Amniotic stem cell (primary cell): ENCODE measurements around the gene ZNF10.

Experiments used
- DNase-seq: peaks from one replicate; lab custom pipeline; 2025; lab: John Stamatoyannopoulos, UW

ZNF10 gene

DNA sequence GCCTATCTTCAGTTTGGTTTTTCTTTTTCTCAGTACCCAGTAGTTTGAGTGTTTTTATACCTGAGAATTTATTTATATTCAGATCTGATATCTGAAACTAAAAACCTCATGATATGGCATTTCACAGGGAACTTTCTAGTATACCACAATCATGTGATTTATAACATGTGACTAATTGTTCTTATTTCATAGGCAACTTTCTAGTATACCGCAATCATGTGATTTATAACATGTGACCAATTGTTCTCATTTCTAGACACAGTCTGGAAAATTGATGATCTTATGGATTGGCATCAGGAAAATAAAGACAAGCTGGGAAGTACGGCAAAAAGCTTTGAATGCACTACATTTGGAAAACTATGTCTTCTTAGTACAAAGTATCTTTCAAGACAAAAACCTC lies 71.5 kb downstream of the ZNF10 start:
- no peak for DNase-seq

- DNase-seq: no peak
These were observed 72.3 kb downstream of the ZNF10 start for GRCh38 chr12:133202493-133203343.

DNA sequence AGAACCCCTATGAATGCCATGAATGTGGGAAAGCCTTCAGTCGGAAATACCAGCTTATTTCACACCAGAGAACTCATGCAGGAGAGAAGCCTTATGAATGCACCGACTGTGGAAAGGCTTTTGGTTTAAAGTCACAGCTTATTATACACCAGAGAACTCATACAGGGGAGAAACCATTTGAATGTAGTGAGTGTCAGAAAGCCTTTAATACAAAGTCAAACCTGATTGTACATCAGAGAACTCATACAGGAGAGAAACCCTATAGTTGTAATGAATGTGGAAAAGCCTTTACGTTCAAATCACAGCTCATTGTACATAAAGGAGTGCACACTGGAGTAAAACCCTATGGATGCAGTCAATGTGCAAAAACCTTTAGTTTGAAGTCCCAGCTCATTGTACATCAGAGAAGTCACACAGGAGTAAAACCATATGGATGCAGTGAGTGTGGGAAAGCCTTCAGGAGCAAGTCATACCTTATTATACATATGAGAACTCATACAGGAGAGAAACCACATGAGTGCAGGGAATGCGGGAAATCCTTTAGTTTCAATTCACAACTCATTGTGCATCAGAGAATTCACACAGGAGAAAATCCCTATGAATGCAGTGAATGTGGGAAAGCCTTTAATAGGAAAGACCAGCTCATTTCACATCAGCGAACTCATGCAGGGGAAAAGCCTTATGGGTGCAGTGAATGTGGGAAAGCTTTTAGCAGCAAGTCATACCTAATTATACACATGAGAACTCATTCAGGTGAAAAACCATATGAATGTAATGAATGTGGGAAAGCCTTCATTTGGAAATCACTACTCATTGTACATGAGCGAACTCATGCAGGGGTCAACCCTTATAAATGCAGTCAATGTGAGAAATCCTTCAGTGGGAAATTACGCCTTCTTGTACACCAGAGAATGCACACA lies 73.2 kb downstream of the ZNF10 start:
- no peak for DNase-seq

DNA sequence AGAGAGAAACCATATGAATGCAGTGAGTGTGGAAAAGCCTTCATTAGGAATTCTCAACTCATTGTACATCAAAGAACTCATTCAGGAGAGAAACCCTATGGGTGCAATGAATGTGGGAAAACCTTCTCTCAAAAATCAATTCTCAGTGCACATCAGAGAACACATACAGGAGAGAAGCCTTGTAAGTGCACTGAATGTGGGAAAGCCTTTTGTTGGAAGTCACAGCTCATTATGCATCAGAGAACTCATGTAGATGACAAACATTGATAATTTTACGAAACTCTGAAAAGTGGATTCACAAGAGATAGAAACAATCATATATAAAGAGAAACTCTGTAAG lies 73.8 kb downstream of the ZNF10 start:
- DNase-seq: no peak

DNA sequence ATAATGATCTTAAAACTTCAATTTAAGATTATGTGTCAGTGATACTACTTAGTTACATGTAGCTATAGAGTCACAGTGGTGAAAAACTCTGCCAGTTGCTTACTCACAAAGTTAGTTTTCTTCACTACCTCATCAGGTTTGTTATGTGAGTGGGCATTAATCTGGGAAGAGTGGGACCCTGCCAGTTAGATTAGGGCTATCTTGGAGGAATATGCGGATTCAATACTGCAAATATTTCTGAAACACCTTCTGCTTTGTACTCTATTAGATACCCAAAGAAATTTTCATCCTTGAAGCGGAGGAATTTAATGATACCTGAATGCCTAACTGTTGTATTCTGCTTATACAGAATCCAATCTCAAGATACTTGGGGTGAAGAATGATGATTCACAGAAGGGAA lies 76.0 kb downstream of the ZNF10 start:
- no peak for DNase-seq
